Fibroblast of mammary gland (primary cell): ENCODE results near the gene TDG.
A peak's percentile ranks its signal among the peaks of the same experiment; 100 is the strongest.

Experiments
- DNase-seq: peaks from one replicate; pipeline ENCODE4 v3.0.0-alpha.2; 2010; ENCODE audit warnings: low read depth
- H3K4me3 ChIP-seq: 2 replicates; pipeline ENCODE4 v1.5.1; 2011; ENCODE audit warnings: low read depth, mild to moderate bottlenecking, low read length, moderate library complexity; ENCODE audit not compliant: control insufficient read depth
- TF ChIP-seq, protein P1 (sequence below): conservative IDR thresholded peaks from 2 replicates; pipeline ENCODE4 v1.5.1; 2011; ENCODE audit warnings: low read depth, low read length, inconsistent platforms; ENCODE audit not compliant: control insufficient read depth, insufficient read depth

The TDG gene

GRCh38 chr12:103948746-103949406 is 16.8 kb upstream of the TDG start:
- TF ChIP-seq, protein P1, sequence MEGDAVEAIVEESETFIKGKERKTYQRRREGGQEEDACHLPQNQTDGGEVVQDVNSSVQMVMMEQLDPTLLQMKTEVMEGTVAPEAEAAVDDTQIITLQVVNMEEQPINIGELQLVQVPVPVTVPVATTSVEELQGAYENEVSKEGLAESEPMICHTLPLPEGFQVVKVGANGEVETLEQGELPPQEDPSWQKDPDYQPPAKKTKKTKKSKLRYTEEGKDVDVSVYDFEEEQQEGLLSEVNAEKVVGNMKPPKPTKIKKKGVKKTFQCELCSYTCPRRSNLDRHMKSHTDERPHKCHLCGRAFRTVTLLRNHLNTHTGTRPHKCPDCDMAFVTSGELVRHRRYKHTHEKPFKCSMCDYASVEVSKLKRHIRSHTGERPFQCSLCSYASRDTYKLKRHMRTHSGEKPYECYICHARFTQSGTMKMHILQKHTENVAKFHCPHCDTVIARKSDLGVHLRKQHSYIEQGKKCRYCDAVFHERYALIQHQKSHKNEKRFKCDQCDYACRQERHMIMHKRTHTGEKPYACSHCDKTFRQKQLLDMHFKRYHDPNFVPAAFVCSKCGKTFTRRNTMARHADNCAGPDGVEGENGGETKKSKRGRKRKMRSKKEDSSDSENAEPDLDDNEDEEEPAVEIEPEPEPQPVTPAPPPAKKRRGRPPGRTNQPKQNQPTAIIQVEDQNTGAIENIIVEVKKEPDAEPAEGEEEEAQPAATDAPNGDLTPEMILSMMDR: no peak
- no peak for DNase-seq
- no peak overlapping the region for H3K4me3 ChIP-seq

GRCh38 chr12:103952497-103952896 is 13.2 kb upstream of the TDG start:
- TF ChIP-seq, protein P1: no peak
- no peak overlapping the region for H3K4me3 ChIP-seq
- no peak for DNase-seq

DNA sequence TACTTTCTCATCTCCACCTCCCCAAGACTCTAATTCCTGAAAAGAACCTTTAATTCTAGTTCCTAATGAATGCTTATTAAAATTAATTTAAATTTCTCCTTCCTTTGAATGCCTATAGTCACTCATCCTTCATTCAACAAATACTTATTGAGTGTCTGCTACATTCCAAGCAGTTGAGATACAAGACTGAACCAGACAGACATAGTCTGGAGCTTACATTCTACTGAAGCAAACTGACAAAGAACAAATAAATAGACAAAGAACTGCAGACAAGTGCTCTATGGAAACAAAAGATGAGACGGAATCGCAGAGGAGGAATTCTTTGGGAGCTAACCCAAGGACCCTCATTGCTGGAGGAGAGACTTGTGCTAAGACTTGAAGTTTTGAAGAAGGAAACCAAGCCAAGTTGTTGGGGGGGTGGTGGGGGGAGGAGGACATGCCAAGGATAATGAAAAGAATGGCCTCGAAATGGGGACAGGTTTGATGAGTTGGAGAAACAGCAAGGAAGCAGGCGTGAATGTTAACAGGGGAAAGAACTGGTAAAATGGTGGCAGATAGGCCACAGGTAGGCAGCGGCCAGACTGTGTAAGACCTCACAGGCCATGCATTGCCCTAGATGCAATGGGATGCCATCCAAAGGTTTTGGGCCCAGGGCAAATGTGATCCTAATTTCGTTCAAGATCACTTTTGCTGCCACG is 9.7 kb upstream of the TDG start:
- H3K4me3 ChIP-seq: peak overlapping the region; percentile 95
- TF ChIP-seq, protein P1: no peak
- DNase-seq: no peak

DNA sequence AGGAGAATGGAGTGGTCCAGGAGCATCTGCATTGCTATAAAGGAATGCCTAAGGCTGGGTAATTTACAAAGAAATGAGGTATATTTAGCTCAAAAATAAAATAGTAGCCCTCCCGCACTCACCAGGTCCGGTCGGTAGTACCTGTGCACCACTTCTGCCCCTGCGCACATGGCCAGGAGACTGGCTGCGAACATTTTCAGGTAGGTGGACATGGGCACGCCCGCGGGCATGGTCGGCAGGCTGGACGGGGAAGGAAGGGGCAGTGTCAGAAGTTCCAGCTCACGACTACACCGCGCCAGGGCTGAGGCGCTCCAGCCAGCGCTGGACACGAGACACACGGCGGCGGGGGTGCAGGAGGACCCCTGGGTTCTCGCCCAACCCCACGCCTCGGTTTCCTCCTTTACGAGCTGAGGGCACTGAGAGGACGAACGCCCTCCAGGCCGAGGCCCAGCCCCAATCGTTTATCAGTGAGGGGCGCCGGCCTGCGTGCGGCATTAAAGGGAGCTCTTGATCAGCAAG is 9.1 kb upstream of the TDG start:
- TF ChIP-seq, protein P1: no peak
- DNase-seq: no peak
- H3K4me3 ChIP-seq: peak overlapping the region; percentile 95

- peak overlapping the region; percentile 95 for H3K4me3 ChIP-seq
- TF ChIP-seq, protein P1: no peak
- no peak for DNase-seq
These were observed 7.7 kb upstream of the TDG start for GRCh38 chr12:103957865-103958388.

GRCh38 chr12:103958621-103959020 is 7.1 kb upstream of the TDG start:
- no peak for DNase-seq
- no peak overlapping the region for H3K4me3 ChIP-seq
- TF ChIP-seq, protein P1: no peak
